Activated CD8-positive, alpha-beta T cell treated with anti-CD3 and anti-CD28 coated beads, Interleukin-2, amount 10 ng/mL, durations not matched to agents 7 days and 5 days (primary cell): Measurements from ENCODE around the gene WIF1. TPM values are rescaled to one million over a fixed set of nuclear protein-coding genes. Genes with fewer than 3 reads are reported as not detected.

ENCODE experiments used
- ATAC-seq: fragments of 150-1000 bp; cut with Tn5 transposase; one replicate; pipeline ENCODE4 v1.10.0; 2021; ENCODE audit warnings: moderate library complexity
- CTCF ChIA-PET: fragments of 350-600 bp; sonication (Branson Sonifier 250); formaldehyde crosslinking; loops from one replicate; lab custom pipeline; 2021; ENCODE audit warnings: antibody characterized with exemption; lab: Charles Lee
- POLR2A ChIA-PET: fragments of 350-600 bp; sonication (Branson Sonifier 250); formaldehyde crosslinking; loops from one replicate; lab custom pipeline; 2021; ENCODE audit warnings: antibody characterized with exemption; lab: Charles Lee
- DNase-seq: peaks from one replicate; pipeline ENCODE4 v3.0.0-alpha.2; 2020
- H3K27ac Mint-ChIP-seq: one replicate; pipeline ENCODE4 v1.8.0; 2021; ENCODE audit warnings: mild to moderate bottlenecking, mixed read lengths
- H3K27me3 Mint-ChIP-seq: one replicate; pipeline ENCODE4 v1.8.0; 2021; ENCODE audit warnings: low read depth, mixed read lengths
- H3K36me3 Mint-ChIP-seq: one replicate; pipeline ENCODE4 v1.8.0; 2021; ENCODE audit warnings: low read depth, mixed read lengths
- H3K4me1 Mint-ChIP-seq: one replicate; pipeline ENCODE4 v1.8.0; 2021; ENCODE audit warnings: low read depth, mixed read lengths
- H3K4me3 Mint-ChIP-seq: one replicate; pipeline ENCODE4 v1.8.0; 2021; ENCODE audit warnings: mild to moderate bottlenecking, mixed read lengths
- H3K9me3 Mint-ChIP-seq: one replicate; pipeline ENCODE4 v1.8.0; 2022; ENCODE audit warnings: mixed read lengths; ENCODE audit not compliant: insufficient read depth
- total RNA-seq, 2 experiments: library from RNA; stranded (reverse); gene quantifications; one replicate each; pipeline ENCODE4 v1.2.3, GENCODE V29; 2021

Gene WIF1, protein sequence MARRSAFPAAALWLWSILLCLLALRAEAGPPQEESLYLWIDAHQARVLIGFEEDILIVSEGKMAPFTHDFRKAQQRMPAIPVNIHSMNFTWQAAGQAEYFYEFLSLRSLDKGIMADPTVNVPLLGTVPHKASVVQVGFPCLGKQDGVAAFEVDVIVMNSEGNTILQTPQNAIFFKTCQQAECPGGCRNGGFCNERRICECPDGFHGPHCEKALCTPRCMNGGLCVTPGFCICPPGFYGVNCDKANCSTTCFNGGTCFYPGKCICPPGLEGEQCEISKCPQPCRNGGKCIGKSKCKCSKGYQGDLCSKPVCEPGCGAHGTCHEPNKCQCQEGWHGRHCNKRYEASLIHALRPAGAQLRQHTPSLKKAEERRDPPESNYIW
- not detected for total RNA-seq

- peak; percentile 31 for DNase-seq
- peak within 1 kb of the TSS; percentile 26 for H3K4me3 Mint-ChIP-seq
- H3K27ac Mint-ChIP-seq = no peak within 1 kb of the TSS
- no peaks in the 10 kb centered on the region for H3K36me3 Mint-ChIP-seq
- peaks cover 6% of the 10 kb centered on the region for H3K4me1 Mint-ChIP-seq
- peak; percentile 79 for ATAC-seq
- H3K9me3 Mint-ChIP-seq = no peaks in the 10 kb centered on the region
- CTCF ChIA-PET = interaction anchor here (0.8 to 3.3 kb wide), 6 partner anchors 9 to 114 kb away, joined by 3 to 16 read pairs (median 4); no protein-coding TSS in a partner anchor
- POLR2A ChIA-PET = no interaction called here
- peaks cover 38% of the 10 kb centered on the region for H3K27me3 Mint-ChIP-seq
Observed at GRCh38 chr12:65121049-65121955, at the start of gene WIF1. TSS of gene WIF1 (minus strand) at chr12:65121305. CDS start at chr12:65121191, 114 bp downstream.

DNA sequence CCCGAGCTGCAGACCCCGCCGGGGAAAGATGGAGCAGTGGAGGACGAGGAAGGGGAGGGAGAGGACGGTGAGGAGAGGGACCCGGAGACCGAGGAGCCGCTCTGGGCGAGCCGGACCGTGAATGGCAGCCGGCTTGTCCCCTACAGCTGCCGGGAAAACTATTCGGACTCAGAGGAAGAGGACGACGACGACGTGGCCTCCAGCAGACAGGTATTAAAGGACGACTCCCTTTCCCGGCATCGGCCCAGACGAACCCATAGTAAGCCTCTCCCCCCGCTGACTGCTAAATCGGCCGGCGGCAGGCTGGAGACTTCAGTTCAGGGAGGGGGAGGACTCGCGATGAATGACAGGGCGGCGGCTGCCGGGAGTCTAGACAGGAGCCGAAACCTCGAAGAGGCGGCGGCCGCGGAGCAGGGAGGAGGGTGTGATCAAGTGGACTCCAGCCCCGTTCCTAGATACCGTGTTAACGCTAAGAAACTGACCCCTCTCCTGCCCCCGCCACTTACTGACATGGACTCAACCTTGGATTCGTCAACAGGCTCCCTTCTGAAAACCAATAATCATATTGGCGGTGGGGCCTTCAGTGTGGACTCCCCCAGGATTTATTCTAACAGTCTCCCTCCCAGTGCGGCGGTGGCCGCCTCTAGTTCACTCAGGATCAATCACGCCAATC lies 49.2 kb upstream of the WIF1 start:
- Mint-ChIP-seq H3K27ac (peak overlapping the region; percentile 88), H3K9me3 (no peaks in the 10 kb centered on the region), H3K4me1 (peaks cover 27% of the 10 kb centered on the region), H3K4me3 (peak overlapping the region; percentile 99), H3K36me3 (peaks cover 25% of the 10 kb centered on the region), H3K27me3 (no peaks in the 10 kb centered on the region)
- CTCF ChIA-PET = interaction anchor here (1.2 to 5.0 kb wide), 7 partner anchors 12 to 70 kb away, joined by 3 to 44 read pairs (median 7); no protein-coding TSS in a partner anchor
- ATAC-seq = peak; percentile 57
- peak; percentile 79 for DNase-seq
- POLR2A ChIA-PET = interaction anchor here (0.7 to 3.7 kb wide), 12 partner anchors 11 to 999 kb away, joined by 3 to 71 read pairs (median 6); partner anchors contain the start of genes LLPH and RASSF3

DNA sequence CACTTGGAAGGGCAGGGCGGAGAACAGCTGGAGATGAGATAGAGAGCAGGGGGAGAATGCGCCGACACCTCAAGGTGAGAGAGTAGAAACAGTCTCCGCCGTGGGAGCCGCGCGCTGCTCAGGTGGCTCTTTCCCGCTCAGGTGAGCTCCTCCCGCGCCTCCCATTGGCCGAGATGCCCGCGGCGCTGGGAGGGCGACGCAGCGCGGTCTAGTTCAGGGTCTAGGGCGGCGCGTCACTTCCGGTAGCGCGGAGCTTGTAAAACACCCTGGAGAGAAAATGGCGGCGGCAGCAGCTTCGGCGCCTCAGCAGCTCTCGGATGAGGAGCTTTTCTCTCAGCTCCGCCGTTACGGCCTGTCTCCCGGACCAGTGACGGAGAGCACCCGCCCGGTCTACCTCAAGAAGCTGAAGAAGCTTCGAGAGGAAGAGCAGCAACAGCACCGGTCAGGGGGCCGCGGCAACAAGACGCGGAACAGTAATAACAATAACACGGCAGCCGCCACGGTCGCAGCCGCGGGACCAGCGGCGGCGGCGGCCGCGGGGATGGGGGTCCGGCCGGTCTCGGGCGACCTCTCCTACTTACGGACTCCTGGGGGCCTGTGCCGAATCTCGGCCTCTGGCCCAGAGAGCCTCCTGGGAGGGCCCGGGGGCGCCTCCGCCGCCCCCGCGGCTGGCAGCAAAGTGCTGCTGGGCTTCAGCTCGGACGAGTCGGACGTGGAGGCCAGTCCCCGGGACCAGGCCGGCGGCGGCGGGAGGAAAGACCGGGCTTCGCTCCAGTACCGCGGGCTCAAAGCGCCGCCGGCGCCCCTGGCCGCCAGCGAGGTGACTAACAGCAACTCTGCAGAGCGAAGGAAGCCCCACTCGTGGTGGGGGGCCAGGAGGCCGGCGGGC lies 48.5 kb upstream of the WIF1 start, which contains the start of gene LEMD3:
Gene LEMD3 (plus strand): TSS at position 264 of the 889 bp plus-strand sequence. CDS start 14 bp downstream, at position 278.
- peaks cover 27% of the 10 kb centered on the region for H3K4me1 Mint-ChIP-seq
- peak; percentile 90 for ATAC-seq
- no peaks in the 10 kb centered on the region for H3K27me3 Mint-ChIP-seq
- ChIA-PET POLR2A (interaction anchor here (0.6 to 3.7 kb wide), 22 partner anchors 9 to 1172 kb away, joined by 3 to 71 read pairs (median 4); partner anchors contain the start of genes LLPH and RASSF3), CTCF (interaction anchor here (0.9 to 5.0 kb wide), 18 partner anchors 8 to 373 kb away, joined by 3 to 44 read pairs (median 4); no protein-coding TSS in a partner anchor)
- H3K9me3 Mint-ChIP-seq = no peaks in the 10 kb centered on the region
- peak within 1 kb of the TSS; percentile 97 for H3K27ac Mint-ChIP-seq
- peak; percentile 96 for DNase-seq
- H3K36me3 Mint-ChIP-seq = peaks cover 25% of the 10 kb centered on the region
- H3K4me3 Mint-ChIP-seq = peak within 1 kb of the TSS; percentile 99

GRCh38 chr12:65168681-65169319 lies 47.7 kb upstream of the WIF1 start:
- no peak for DNase-seq
- POLR2A ChIA-PET = interaction anchor here (0.6 to 3.7 kb wide), 16 partner anchors 10 to 1173 kb away, joined by 3 to 71 read pairs (median 4); partner anchors contain the start of genes LLPH and RASSF3

DNA sequence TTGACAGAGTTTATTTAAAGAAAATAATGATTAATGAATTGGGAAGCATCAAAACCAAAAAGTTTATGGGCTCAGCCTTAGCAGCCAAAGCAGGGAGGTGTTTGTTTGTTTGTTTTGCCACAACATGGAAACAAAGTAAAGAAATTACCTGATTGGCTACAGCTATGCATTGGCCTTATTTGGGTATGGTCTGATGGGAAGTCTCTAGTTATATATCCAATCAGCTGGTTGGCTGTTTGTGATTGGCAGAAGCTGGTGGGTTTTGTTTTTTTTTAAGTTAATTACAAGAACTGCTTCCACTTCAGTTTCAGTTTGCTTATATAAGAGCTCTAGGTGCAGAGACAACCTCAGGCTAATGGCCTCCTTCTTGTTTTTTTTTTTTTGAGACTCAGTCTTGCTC lies 43.7 kb upstream of the WIF1 start:
- Mint-ChIP-seq H3K4me1 (peaks cover 10% of the 10 kb centered on the region), H3K27me3 (peaks cover 10% of the 10 kb centered on the region), H3K27ac (no peak overlapping the region), H3K36me3 (peaks cover 5% of the 10 kb centered on the region), H3K9me3 (no peaks in the 10 kb centered on the region), H3K4me3 (no peak overlapping the region)
- POLR2A ChIA-PET = no interaction called here
- DNase-seq (no peak), ATAC-seq (no peak)
- CTCF ChIA-PET = interaction anchor here (0.6 to 1.2 kb wide), 4 partner anchors 8 to 66 kb away, joined by 3 read pairs; no protein-coding TSS in a partner anchor

More at GRCh38 chr12:65168681-65169319, 47.7 kb upstream of the WIF1 start:
- no peaks in the 10 kb centered on the region for H3K27me3 Mint-ChIP-seq
- ATAC-seq = peak; percentile 2
- H3K4me1 Mint-ChIP-seq = peaks cover 27% of the 10 kb centered on the region
- peaks cover 25% of the 10 kb centered on the region for H3K36me3 Mint-ChIP-seq
- H3K9me3 Mint-ChIP-seq = no peaks in the 10 kb centered on the region
- peak overlapping the region; percentile 97 for H3K27ac Mint-ChIP-seq
- H3K4me3 Mint-ChIP-seq = peak overlapping the region; percentile 99
- CTCF ChIA-PET = interaction anchor here (0.6 to 5.0 kb wide), 17 partner anchors 9 to 373 kb away, joined by 3 to 44 read pairs (median 5); no protein-coding TSS in a partner anchor

- POLR2A ChIA-PET = no interaction called here
- ATAC-seq (no peak), DNase-seq (no peak)
- no peaks in the 10 kb centered on the region for H3K9me3 Mint-ChIP-seq
- H3K4me1 Mint-ChIP-seq = peaks cover 8% of the 10 kb centered on the region
- CTCF ChIA-PET = interaction anchor here (0.6 to 1.2 kb wide), 3 partner anchors 8 to 67 kb away, joined by 3 read pairs; no protein-coding TSS in a partner anchor
- H3K4me3 Mint-ChIP-seq = no peak overlapping the region
- H3K27me3 Mint-ChIP-seq = peaks cover 10% of the 10 kb centered on the region
- peaks cover 1% of the 10 kb centered on the region for H3K36me3 Mint-ChIP-seq
- H3K27ac Mint-ChIP-seq = no peak overlapping the region
Observed at GRCh38 chr12:65164244-65164643, 43.1 kb upstream of the WIF1 start.

DNA sequence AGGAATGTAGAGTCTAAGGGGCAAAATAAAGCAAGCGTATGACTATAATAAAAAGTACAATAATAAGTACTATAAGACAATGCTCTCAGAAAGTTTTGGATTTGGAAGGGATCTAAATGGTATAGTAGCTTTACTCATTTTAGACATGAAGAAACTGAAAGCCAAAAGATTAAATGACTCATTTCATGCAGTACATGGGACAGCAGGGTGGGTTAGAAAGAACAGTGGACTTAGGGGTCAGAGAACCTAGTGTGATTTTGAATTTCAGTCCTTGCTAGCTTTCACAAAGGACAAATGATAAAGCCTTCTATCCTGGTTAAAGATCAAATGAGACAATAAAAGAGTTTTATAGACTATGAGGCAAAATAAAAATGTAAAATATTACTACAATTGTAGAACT lies 41.5 kb upstream of the WIF1 start:
- no peak overlapping the region for H3K27ac Mint-ChIP-seq
- ChIA-PET POLR2A (no interaction called here), CTCF (no interaction called here)
- no peak overlapping the region for H3K4me3 Mint-ChIP-seq
- no peaks in the 10 kb centered on the region for H3K36me3 Mint-ChIP-seq
- ATAC-seq (no peak), DNase-seq (no peak)
- no peaks in the 10 kb centered on the region for H3K9me3 Mint-ChIP-seq
- H3K27me3 Mint-ChIP-seq = peaks cover 10% of the 10 kb centered on the region
- peaks cover 2% of the 10 kb centered on the region for H3K4me1 Mint-ChIP-seq

DNA sequence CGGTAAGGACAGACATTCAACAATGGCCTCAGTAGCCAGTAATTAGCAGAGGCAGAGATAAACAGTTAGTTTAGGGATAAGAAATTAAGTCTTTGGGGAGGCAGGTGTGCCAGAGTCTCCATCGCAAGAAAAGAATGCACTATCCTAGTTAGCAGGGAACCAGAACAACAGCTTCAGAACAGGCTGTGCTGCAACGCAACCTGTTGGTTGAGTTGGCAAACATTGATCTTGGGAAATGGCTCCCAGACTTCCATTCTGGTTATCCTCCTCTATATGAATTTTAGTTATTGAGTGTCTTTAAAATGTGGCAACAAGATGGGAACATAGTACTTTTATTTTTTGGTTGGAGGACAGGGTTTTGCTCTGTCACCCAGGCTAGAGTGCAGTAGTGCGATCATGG lies 36.0 kb upstream of the WIF1 start:
- no peak for DNase-seq
- H3K4me3 Mint-ChIP-seq = peak overlapping the region; percentile 46
- peak overlapping the region; percentile 79 for H3K27ac Mint-ChIP-seq
- ChIA-PET POLR2A (interaction anchor here (7.0 kb wide), 1 partner anchor 13 kb away, joined by 71 read pairs; the partner anchor contains the start of gene LEMD3), CTCF (interaction anchor here (0.9 to 4.8 kb wide), 10 partner anchors 8 to 83 kb away, joined by 3 to 41 read pairs (median 4); partner anchors contain the start of gene LEMD3)
- peaks cover 17% of the 10 kb centered on the region for H3K4me1 Mint-ChIP-seq
- peaks cover 13% of the 10 kb centered on the region for H3K27me3 Mint-ChIP-seq
- peaks cover 3% of the 10 kb centered on the region for H3K36me3 Mint-ChIP-seq
- no peak for ATAC-seq
- H3K9me3 Mint-ChIP-seq = no peaks in the 10 kb centered on the region

GRCh38 chr12:65156366-65156841 lies 35.3 kb upstream of the WIF1 start:
- ChIA-PET POLR2A (interaction anchor here (0.6 to 7.0 kb wide), 5 partner anchors 13 to 1012 kb away, joined by 3 to 71 read pairs (median 4); partner anchors contain the start of gene LEMD3), CTCF (interaction anchor here (0.7 to 4.8 kb wide), 11 partner anchors 9 to 84 kb away, joined by 3 to 41 read pairs (median 4); partner anchors contain the start of gene LEMD3)
- peak; percentile 46 for DNase-seq
- peak; percentile 75 for ATAC-seq
- Mint-ChIP-seq H3K27me3 (peaks cover 10% of the 10 kb centered on the region), H3K36me3 (peaks cover 3% of the 10 kb centered on the region), H3K27ac (peak overlapping the region; percentile 79), H3K9me3 (no peaks in the 10 kb centered on the region), H3K4me3 (peak overlapping the region; percentile 46), H3K4me1 (peaks cover 17% of the 10 kb centered on the region)
